ENCODE data around the gene LSM7. TPM values are rescaled to one million over a fixed set of nuclear protein-coding genes. Genes with fewer than 3 reads are reported as not detected.

The LSM7 gene
- total RNA-seq, 4 donors from 2014 or later: 71.2 to 106 (median 87.5) TPM

- Histone ChIP-seq H3K27ac (no peak overlapping the region), H3K27me3 (no peaks in the 10 kb centered on the region), H3K4me1 (peaks cover 54% of the 10 kb centered on the region), H3K9me3 (no peaks in the 10 kb centered on the region), H3K4me3 (peak overlapping the region; percentile 17), H3K36me3 (peaks cover 22% of the 10 kb centered on the region)
- 87% methylated on average over 19 of the region's 28 CpGs for WGBS
- DNase-seq (ENCODE audit: low spot score in 2 of 2): no peak
- TF ChIP-seq POLR2A (IDR thresholded peaks at IDR 0.05) (no peak), EP300 (IDR thresholded peaks at IDR 0.05) (no peak), POLR2AphosphoS5 (IDR thresholded peaks at IDR 0.05) (no peak)
- TF ChIP-seq, protein P1, sequence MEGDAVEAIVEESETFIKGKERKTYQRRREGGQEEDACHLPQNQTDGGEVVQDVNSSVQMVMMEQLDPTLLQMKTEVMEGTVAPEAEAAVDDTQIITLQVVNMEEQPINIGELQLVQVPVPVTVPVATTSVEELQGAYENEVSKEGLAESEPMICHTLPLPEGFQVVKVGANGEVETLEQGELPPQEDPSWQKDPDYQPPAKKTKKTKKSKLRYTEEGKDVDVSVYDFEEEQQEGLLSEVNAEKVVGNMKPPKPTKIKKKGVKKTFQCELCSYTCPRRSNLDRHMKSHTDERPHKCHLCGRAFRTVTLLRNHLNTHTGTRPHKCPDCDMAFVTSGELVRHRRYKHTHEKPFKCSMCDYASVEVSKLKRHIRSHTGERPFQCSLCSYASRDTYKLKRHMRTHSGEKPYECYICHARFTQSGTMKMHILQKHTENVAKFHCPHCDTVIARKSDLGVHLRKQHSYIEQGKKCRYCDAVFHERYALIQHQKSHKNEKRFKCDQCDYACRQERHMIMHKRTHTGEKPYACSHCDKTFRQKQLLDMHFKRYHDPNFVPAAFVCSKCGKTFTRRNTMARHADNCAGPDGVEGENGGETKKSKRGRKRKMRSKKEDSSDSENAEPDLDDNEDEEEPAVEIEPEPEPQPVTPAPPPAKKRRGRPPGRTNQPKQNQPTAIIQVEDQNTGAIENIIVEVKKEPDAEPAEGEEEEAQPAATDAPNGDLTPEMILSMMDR (IDR thresholded peaks at IDR 0.05): no peak
These were observed 51.9 kb downstream of the LSM7 start for GRCh38 chr19:2276429-2276986.

GRCh38 chr19:2275588-2276428 lies 52.6 kb downstream of the LSM7 start:
- H3K9me3 ChIP-seq: no peaks in the 10 kb centered on the region
- peaks cover 59% of the 10 kb centered on the region for H3K4me1 ChIP-seq
- peak in 1 of 2 donors; percentile 66 for DNase-seq (ENCODE audit: low spot score in 2 of 2)
- TF ChIP-seq, protein P1 (IDR thresholded peaks at IDR 0.05): no peak
- TF ChIP-seq POLR2AphosphoS5 (IDR thresholded peaks at IDR 0.05) (no peak), EP300 (IDR thresholded peaks at IDR 0.05) (no peak), POLR2A (IDR thresholded peaks at IDR 0.05) (no peak)
- peak overlapping the region; percentile 28 for H3K27ac ChIP-seq
- H3K36me3 ChIP-seq: peaks cover 23% of the 10 kb centered on the region
- peak overlapping the region; percentile 17 for H3K4me3 ChIP-seq
- WGBS: 52% methylated on average over 9 of the region's 74 CpGs
- H3K27me3 ChIP-seq: no peaks in the 10 kb centered on the region

GRCh38 chr19:2274931-2275535 lies 53.4 kb downstream of the LSM7 start:
- peak in 1 of 2 donors; percentile 78 for DNase-seq (ENCODE audit: low spot score in 2 of 2)
- 73% methylated on average over 7 of the region's 16 CpGs for WGBS
- peaks cover 57% of the 10 kb centered on the region for H3K4me1 ChIP-seq
- no peaks in the 10 kb centered on the region for H3K27me3 ChIP-seq
- H3K36me3 ChIP-seq: peaks cover 23% of the 10 kb centered on the region
- H3K9me3 ChIP-seq: no peaks in the 10 kb centered on the region
- peak overlapping the region; percentile 28 for H3K27ac ChIP-seq
- no peak overlapping the region for H3K4me3 ChIP-seq
- no peak for TF ChIP-seq EP300 (IDR thresholded peaks at IDR 0.05)
- TF ChIP-seq POLR2A (IDR thresholded peaks at IDR 0.05): no peak
- TF ChIP-seq POLR2AphosphoS5 (IDR thresholded peaks at IDR 0.05): no peak
- TF ChIP-seq, protein P1 (IDR thresholded peaks at IDR 0.05): peak; percentile 33 to 45

DNA sequence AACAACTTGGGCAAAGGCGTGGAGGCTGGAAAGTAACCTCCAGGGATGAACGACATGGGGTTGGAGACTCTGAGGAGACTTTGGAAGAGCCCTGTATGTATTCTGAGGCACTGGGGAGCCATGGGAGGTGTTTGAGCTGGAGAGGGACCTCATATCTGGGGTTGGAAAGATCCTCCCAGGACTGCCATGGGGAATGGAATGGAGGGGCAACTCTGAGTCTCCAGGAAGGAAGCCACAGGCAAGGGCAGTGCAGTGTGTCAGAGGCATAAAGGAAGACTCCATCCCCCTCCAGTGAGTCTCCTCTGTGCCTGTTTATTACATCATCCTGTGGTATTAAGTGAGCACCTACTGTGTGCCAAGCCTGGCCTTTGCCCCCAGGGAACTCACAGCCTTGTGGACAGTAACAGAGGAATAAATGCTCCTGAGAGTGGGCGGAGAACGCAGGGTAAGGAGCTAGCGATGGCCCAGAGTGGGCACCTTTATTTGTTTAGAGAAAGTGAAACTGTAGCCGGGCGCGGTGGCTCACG lies 54.1 kb downstream of the LSM7 start:
- Histone ChIP-seq H3K27ac (no peak overlapping the region), H3K9me3 (no peaks in the 10 kb centered on the region), H3K4me1 (peaks cover 57% of the 10 kb centered on the region), H3K27me3 (no peaks in the 10 kb centered on the region), H3K36me3 (peaks cover 23% of the 10 kb centered on the region), H3K4me3 (peak overlapping the region; percentile 99)
- peak in 1 of 2 donors; percentile 62 for DNase-seq (ENCODE audit: low spot score in 2 of 2)
- 90% methylated on average over 9 of the region's 9 CpGs for WGBS
- no peak for TF ChIP-seq POLR2AphosphoS5 (IDR thresholded peaks at IDR 0.05)
- no peak for TF ChIP-seq POLR2A (IDR thresholded peaks at IDR 0.05)
- TF ChIP-seq, protein P1 (IDR thresholded peaks at IDR 0.05): no peak
- no peak for TF ChIP-seq EP300 (IDR thresholded peaks at IDR 0.05)
